HepG2 (cell line): ENCODE results near the gene PCGF2. TPM values are rescaled to one million over a fixed set of nuclear protein-coding genes. Genes with fewer than 3 reads are reported as not detected.

Experiments
- ETV6 ChIP-seq: sonication (generic); formaldehyde crosslinking; conservative IDR thresholded peaks from 2 replicates; pipeline ENCODE4 v1.4.0; 2020; ENCODE audit warnings: missing genetic modification reagents
- PAF1 ChIP-seq: IDR thresholded peaks from 2 replicates; pipeline ENCODE4 v1.6.1; 2016; ENCODE audit warnings: missing genetic modification reagents, missing compliant biosample characterization
- SAP130 ChIP-seq: IDR thresholded peaks from 2 replicates; pipeline ENCODE4 v1.6.1; 2016; ENCODE audit warnings: low read depth
- SMAD3 ChIP-seq: sonication (generic); formaldehyde crosslinking; IDR thresholded peaks from 2 replicates; pipeline ENCODE4 v1.4.0; 2020; ENCODE audit warnings: missing genetic modification reagents
- U2AF1 ChIP-seq: fragments of 200-400 bp; formaldehyde crosslinking; optimal IDR thresholded peaks from 2 replicates; pipeline ENCODE3; 2017; ENCODE audit warnings: mild to moderate bottlenecking, low read depth, low read length
- XRCC5 ChIP-seq: fragments of 200-400 bp; formaldehyde crosslinking; optimal IDR thresholded peaks from 2 replicates; pipeline ENCODE3; 2017; ENCODE audit warnings: mild to moderate bottlenecking, low read length
- ZFP41 ChIP-seq: sonication (generic); formaldehyde crosslinking; IDR thresholded peaks from 2 replicates; pipeline ENCODE4 v1.4.0; 2020; ENCODE audit warnings: mild to moderate bottlenecking, missing genetic modification reagents, borderline replicate concordance
- ZKSCAN8 ChIP-seq: IDR thresholded peaks from 2 replicates; pipeline ENCODE4 v1.6.1; 2016; ENCODE audit warnings: borderline replicate concordance, missing genetic modification reagents, missing compliant biosample characterization
- ZNF235 ChIP-seq: sonication (generic); formaldehyde crosslinking; IDR thresholded peaks from 2 replicates; pipeline ENCODE4 v1.8.1; 2023; ENCODE audit warnings: mild to moderate bottlenecking, missing genetic modification reagents, borderline replicate concordance
- ZNF276 ChIP-seq: sonication (generic); formaldehyde crosslinking; IDR thresholded peaks from 2 replicates; pipeline ENCODE4 v1.4.0; 2020; ENCODE audit warnings: mild to moderate bottlenecking, low read depth, missing genetic modification reagents
- ZNF570 ChIP-seq: sonication (generic); formaldehyde crosslinking; IDR thresholded peaks from 2 replicates; pipeline ENCODE4 v1.4.0; 2020; ENCODE audit warnings: mild to moderate bottlenecking, missing genetic modification reagents, borderline replicate concordance
- ZNF609 ChIP-seq: sonication (generic); formaldehyde crosslinking; IDR thresholded peaks from 2 replicates; pipeline ENCODE4 v1.4.0; 2020; ENCODE audit warnings: mild to moderate bottlenecking, missing genetic modification reagents, borderline replicate concordance
- ZNF747 ChIP-seq: sonication (generic); formaldehyde crosslinking; IDR thresholded peaks from 2 replicates; pipeline ENCODE4 v1.8.1; 2023; ENCODE audit warnings: missing genetic modification reagents, mild to moderate bottlenecking, borderline replicate concordance
- ZNF782 ChIP-seq: sonication (generic); formaldehyde crosslinking; IDR thresholded peaks from 2 replicates; pipeline ENCODE4 v1.4.0; 2020; ENCODE audit warnings: missing genetic modification reagents, mild to moderate bottlenecking, borderline replicate concordance
- ZZZ3 ChIP-seq: sonication (generic); formaldehyde crosslinking; IDR thresholded peaks from 2 replicates; pipeline ENCODE4 v1.4.0; 2020; ENCODE audit warnings: missing genetic modification reagents, mild to moderate bottlenecking, borderline replicate concordance
- polyA plus RNA-seq, 8 experiments: library from polyadenylated mRNA; depleted of rRNA in 3 of 8; stranded (reverse) in 7 of 8; unstranded in 1 of 8; fragments of >200 nt; fragmentation: Illumina TruSeq in 4 of 8; extraction: Trizol in 4 of 8; gene quantifications; 2 replicates each; pipeline versions ENCODE4 v1.2.1 to v1.2.3, GENCODE V29; 2011 to 2016; ENCODE audit warnings: low read depth in 4 of 8, missing spikeins in 1 of 8, mixed read lengths in 1 of 8; ENCODE audit not compliant: insufficient read depth in 1 of 8
- total RNA-seq, 5 experiments: library from RNA; depleted of rRNA; stranded (reverse); fragments of >200 nt; fragmentation: Illumina TruSeq; extraction: Trizol; gene quantifications; 2 replicates each; pipeline ENCODE4 v1.2.3, GENCODE V29; 2016; ENCODE audit warnings: low read depth in 1 of 5
- TF ChIP-seq, protein P1 (sequence below): sonication (generic); formaldehyde crosslinking; IDR thresholded peaks from 2 replicates; pipeline ENCODE4 v1.8.0; 2022; ENCODE audit warnings: mild to moderate bottlenecking, missing genetic modification reagents
- TF ChIP-seq, protein P2 (sequence below): IDR thresholded peaks from 2 replicates; pipeline ENCODE4 v1.6.1; 2018; ENCODE audit warnings: missing genetic modification reagents, mild to moderate bottlenecking, missing compliant biosample characterization

PCGF2 gene
- total and polyA plus RNA-seq, 2 of the 13 experiments (the other 11 are each of a cell fraction or from before 2014, with no cell fraction given) = 11.6 to 29.4 TPM

DNA sequence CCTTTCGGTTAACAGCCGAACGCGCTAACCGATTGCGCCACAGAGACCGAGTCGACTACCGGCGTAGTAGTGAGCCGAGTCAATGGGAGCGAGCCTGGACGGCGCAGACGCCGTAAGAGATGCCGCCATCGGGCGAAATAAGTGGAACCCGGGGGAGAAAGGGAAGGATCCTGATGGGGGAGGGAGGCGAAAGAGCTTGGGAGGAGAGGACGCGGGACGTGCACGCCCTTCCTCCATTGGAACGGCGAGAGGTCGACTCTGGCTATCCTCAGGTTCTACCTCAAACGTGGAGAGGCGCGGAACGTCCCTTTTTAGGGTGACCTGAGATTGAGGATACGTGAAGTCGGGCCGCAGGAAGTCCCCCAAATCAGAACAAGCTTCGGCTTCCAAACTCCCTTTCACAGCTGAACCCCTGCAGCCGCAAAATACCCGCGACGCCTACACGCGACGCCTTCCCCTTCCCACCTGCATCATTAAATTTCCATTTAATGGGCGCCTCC lies 3.7 kb upstream of the PCGF2 start (continued):
- TF ChIP-seq, protein P1, sequence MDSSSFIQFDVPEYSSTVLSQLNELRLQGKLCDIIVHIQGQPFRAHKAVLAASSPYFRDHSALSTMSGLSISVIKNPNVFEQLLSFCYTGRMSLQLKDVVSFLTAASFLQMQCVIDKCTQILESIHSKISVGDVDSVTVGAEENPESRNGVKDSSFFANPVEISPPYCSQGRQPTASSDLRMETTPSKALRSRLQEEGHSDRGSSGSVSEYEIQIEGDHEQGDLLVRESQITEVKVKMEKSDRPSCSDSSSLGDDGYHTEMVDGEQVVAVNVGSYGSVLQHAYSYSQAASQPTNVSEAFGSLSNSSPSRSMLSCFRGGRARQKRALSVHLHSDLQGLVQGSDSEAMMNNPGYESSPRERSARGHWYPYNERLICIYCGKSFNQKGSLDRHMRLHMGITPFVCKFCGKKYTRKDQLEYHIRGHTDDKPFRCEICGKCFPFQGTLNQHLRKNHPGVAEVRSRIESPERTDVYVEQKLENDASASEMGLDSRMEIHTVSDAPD (CRISPR knock-in tag) = no peak; the same call in 1 of the 2 replicates
- no peak for TF ChIP-seq ZNF747
- TF ChIP-seq ZFP41 = no peak; the same call in 1 of the 2 replicates
- TF ChIP-seq ZNF782 (CRISPR knock-in tag) = peak; percentile 44
- no peak for TF ChIP-seq ZZZ3 (CRISPR knock-in tag)
- TF ChIP-seq ETV6 (CRISPR knock-in tag) = peak; percentile 89
- TF ChIP-seq ZNF609 (CRISPR knock-in tag) = no peak; the same call in none of the 2 replicates
- 0 out of 2 replicates have a peak, but pooled peaks have one; percentile 76 for TF ChIP-seq ZKSCAN8
- TF ChIP-seq, protein P2, sequence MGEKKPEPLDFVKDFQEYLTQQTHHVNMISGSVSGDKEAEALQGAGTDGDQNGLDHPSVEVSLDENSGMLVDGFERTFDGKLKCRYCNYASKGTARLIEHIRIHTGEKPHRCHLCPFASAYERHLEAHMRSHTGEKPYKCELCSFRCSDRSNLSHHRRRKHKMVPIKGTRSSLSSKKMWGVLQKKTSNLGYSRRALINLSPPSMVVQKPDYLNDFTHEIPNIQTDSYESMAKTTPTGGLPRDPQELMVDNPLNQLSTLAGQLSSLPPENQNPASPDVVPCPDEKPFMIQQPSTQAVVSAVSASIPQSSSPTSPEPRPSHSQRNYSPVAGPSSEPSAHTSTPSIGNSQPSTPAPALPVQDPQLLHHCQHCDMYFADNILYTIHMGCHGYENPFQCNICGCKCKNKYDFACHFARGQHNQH (CRISPR knock-in tag) = peak; percentile 77; the same call in 1 of the 2 replicates
- peak; percentile 34; the same call in 1 of the 2 replicates for TF ChIP-seq SAP130 (CRISPR knock-in tag)
- TF ChIP-seq U2AF1 = no peak
- TF ChIP-seq ZNF276 (CRISPR knock-in tag) = peak; percentile 22; the same call in 1 of the 2 replicates
- TF ChIP-seq ZNF235 (CRISPR knock-in tag) = peak; percentile 84; the same call in 1 of the 2 replicates
- peak; percentile 87; the same call in 1 of the 2 replicates for TF ChIP-seq SMAD3 (CRISPR knock-in tag)
- TF ChIP-seq PAF1 = no peak
- no peak for TF ChIP-seq ZNF570 (CRISPR knock-in tag)
- peak; percentile 89 for TF ChIP-seq XRCC5
